HFF-Myc (cell line): ENCODE data around the gene PRPF6.

Experiments used
- DNase-seq: peaks from one replicate; pipeline ENCODE4 v3.0.0-alpha.2; 2011; ENCODE audit warnings: low read depth; ENCODE audit errors: extremely low read depth
- H3K4me3 ChIP-seq: replicated peaks from 2 replicates; pipeline ENCODE4 v1.5.1; 2011; ENCODE audit warnings: low read depth, mild to moderate bottlenecking, control low read depth, low read length
- CTCF ChIP-seq: IDR thresholded peaks from 2 replicates; pipeline ENCODE4 v1.5.1; 2012; ENCODE audit warnings: mild to moderate bottlenecking, low read depth, low read length, control low read depth; ENCODE audit errors: missing control alignments

The PRPF6 gene

DNA sequence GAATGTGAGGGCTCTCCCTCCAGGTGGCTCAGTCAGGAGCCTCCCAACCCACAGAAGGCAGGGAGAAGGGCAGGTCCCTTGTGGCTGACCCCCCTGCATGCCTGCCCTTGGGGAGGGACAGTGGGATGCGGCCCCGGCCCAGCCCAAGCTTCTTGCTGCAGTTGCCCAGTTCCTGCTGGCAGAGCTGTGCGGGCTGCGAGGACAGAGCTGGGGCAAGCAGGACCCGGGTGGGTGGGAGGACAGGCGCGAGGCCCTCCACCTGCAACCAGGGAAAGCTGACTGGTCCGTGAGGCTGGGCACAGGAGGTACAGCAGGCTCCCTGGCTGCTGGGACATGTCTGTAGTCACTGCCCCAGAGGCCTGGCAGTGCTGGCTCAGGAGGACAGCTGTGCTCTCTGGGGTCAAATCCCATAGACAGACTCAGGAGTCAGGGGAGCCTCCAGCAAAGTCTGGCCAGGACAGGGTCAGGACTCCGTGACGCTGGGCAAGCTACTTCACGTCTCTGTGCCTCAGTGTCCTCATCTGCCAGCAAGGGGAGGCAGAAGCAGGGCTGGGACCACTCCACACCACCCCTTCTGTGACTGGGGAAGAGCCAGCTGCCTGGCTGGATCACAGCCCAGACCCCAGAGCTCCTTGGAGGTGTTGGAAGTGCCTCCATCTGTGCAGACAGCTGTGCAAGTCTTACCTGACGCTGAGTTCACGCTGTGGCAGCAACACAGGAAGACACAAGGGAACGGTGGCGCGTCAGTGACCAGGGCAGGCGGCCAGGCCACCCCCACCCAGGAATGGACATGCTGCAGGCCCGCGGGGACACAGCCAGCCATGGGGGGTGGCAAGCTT lies 37.7 kb upstream of the PRPF6 start:
- TF ChIP-seq CTCF: no peak
- no peak overlapping the region for H3K4me3 ChIP-seq
- no peak for DNase-seq

GRCh38 chr20:63943808-63944077 lies 37.2 kb upstream of the PRPF6 start:
- no peak for TF ChIP-seq CTCF
- no peak overlapping the region for H3K4me3 ChIP-seq
- DNase-seq: no peak

- DNase-seq: no peak
- no peak overlapping the region for H3K4me3 ChIP-seq
- no peak for TF ChIP-seq CTCF
Observed at GRCh38 chr20:63944078-63944941, 36.6 kb upstream of the PRPF6 start.

- H3K4me3 ChIP-seq: no peak overlapping the region
- no peak for TF ChIP-seq CTCF
- no peak for DNase-seq
Observed at GRCh38 chr20:63945031-63945658, 35.8 kb upstream of the PRPF6 start.

DNA sequence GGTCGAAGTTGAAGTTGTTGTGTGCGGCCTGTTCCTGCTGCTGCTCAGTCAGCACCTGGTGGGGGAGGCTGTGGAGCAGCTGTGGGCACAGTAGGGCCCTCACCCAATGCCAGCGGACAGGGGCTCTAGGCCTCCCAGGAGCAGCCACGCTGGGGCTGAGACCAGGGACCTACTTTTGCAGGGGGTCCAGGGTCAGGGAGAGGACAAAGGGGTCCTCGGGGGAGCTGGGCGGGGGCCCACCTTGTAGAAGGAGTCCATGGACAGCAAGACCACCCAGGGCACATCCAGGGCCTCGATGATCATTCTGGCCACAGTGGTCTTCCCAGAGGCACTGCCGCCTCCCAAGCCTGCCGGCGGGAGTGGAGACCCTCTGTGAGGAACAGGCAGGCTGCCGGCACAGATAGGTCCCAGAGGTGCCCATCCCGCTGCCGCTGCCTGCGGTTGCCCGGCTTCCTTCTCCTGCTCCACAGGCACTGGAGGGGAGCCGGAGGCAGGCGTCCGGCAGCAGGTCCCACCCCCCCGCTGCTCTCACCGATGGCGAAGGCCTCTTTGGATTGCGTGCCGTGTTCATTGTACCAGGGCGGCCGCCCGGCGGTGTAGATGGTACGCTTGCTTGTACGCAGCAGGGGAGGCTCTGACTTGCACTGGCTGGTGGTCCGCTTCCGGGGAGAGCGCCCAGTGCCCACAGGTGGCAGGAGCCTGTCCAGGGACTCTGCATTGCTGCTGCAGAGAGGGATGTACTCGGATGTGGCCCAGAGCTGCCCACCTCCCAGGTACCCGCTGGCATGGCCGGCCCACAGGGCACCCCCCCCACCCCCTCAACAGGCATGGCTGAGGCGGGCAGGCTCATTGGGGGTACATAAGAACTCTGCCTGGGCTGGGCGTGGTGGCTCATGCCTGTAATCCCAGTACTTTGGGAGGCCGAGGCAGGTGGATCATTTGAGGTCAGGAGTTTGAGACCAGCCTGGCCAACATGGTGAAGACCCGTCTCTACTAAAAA lies 34.7 kb upstream of the PRPF6 start:
- H3K4me3 ChIP-seq: no peak overlapping the region
- DNase-seq: no peak
- no peak for TF ChIP-seq CTCF
